Caco-2 (cell line): ENCODE data around the gene SMLR1. TPM values are rescaled to one million over a fixed set of nuclear protein-coding genes. Genes with fewer than 3 reads are reported as not detected.

ENCODE experiments used
- BruUV-seq: library from RNA; stranded (reverse); fragments of 400-500 nt; replicated peaks from 2 replicates; lab custom pipeline; 2021; lab: Mats Ljungman, UMichigan
- CTCF ChIA-PET: fragments of 300-600 bp; sonication (Branson Sonifier 250); formaldehyde crosslinking; loops from one replicate; lab custom pipeline; 2022; ENCODE audit warnings: antibody characterized with exemption; lab: Charles Lee
- POLR2A ChIA-PET: fragments of 300-600 bp; sonication (Branson Sonifier 250); formaldehyde crosslinking; loops from one replicate; lab custom pipeline; 2022; ENCODE audit warnings: antibody characterized with exemption; lab: Charles Lee
- DNase-seq, 2 experiments: peaks; one replicate each; pipeline versions ENCODE4 v3.0.0 to v3.0.0-alpha.2; 2020 to 2022
- H3K27me3 ChIP-seq: replicated peaks from 2 replicates; pipeline ENCODE4 v1.6.0; 2011; ENCODE audit warnings: low read length; ENCODE audit not compliant: control insufficient read depth, insufficient read depth
- H3K36me3 ChIP-seq: 2 replicates; pipeline ENCODE4 v1.5.1; 2011; ENCODE audit warnings: low read length; ENCODE audit not compliant: control insufficient read depth, insufficient read depth
- H3K4me1 ChIP-seq: fragments of 250-450 bp; sonication (Bioruptor Pico); 2 replicates; pipeline ENCODE4 v1.5.1; 2020; ENCODE audit warnings: mild to moderate bottlenecking
- H3K4me3 ChIP-seq: 2 replicates; pipeline ENCODE4 v1.5.1; 2011; ENCODE audit warnings: low read depth, mild to moderate bottlenecking, control low read depth, low read length
- H3K9me3 ChIP-seq: fragments of 250-450 bp; sonication (Bioruptor Pico); 2 replicates; pipeline ENCODE4 v1.5.1; 2020; ENCODE audit warnings: mild to moderate bottlenecking, moderate library complexity
- H3K27ac Mint-ChIP-seq: one replicate; pipeline ENCODE4 v1.8.0; 2022; ENCODE audit warnings: mixed read lengths; ENCODE audit not compliant: unreplicated experiment
- H3K27me3 Mint-ChIP-seq: one replicate; pipeline ENCODE4 v1.8.0; 2022; ENCODE audit warnings: mixed read lengths; ENCODE audit not compliant: insufficient read depth, unreplicated experiment
- H3K36me3 Mint-ChIP-seq: one replicate; pipeline ENCODE4 v1.8.0; 2022; ENCODE audit warnings: mild to moderate bottlenecking, mixed read lengths; ENCODE audit not compliant: insufficient read depth, unreplicated experiment
- H3K4me1 Mint-ChIP-seq: one replicate; pipeline ENCODE4 v1.8.0; 2022; ENCODE audit warnings: low read depth, mixed read lengths; ENCODE audit not compliant: unreplicated experiment
- H3K4me3 Mint-ChIP-seq: one replicate; pipeline ENCODE4 v1.8.0; 2022; ENCODE audit warnings: mild to moderate bottlenecking, moderate library complexity, mixed read lengths; ENCODE audit not compliant: unreplicated experiment
- H3K9me3 Mint-ChIP-seq: one replicate; pipeline ENCODE4 v1.8.0; 2022; ENCODE audit warnings: mixed read lengths; ENCODE audit not compliant: unreplicated experiment
- CTCF ChIP-seq, 2 experiments: fragments of 200-600 bp in 1 of 2; IDR thresholded peaks; 1 replicate in 1 of 2; 2 replicates in 1 of 2; pipeline versions ENCODE4 v1.5.1 to v1.8.0; 2011 to 2022; ENCODE audit warnings: antibody characterized with exemption in 1 of 2, control low read depth in 1 of 2, inconsistent platforms in 1 of 2, low read depth in 1 of 2, low read length in 1 of 2, mild to moderate bottlenecking in 1 of 2, moderate library complexity in 1 of 2; ENCODE audit not compliant: insufficient read depth in 1 of 2, severe bottlenecking in 1 of 2, unreplicated experiment in 1 of 2
- intact Hi-C: fragments of 100-400 bp; cut with micrococcal nuclease; formaldehyde crosslinking; loops from one replicate; pipeline ENCODE4 v1.10.0; 2022; ENCODE audit not compliant: unreplicated experiment
- total RNA-seq: library from RNA; stranded (reverse); gene quantifications from 2 replicates; pipeline ENCODE4 v1.2.3, GENCODE V29; 2022

SMLR1 gene
- total RNA-seq, 1 experiment from 2014 or later: 6.9 TPM

GRCh38 chr6:130831607-130832006 lies 4.4 kb downstream of the SMLR1 start:
- Histone ChIP-seq H3K36me3 (peaks cover 4% of the 10 kb centered on the region), H3K27me3 (no peaks in the 10 kb centered on the region), H3K4me1 (peaks cover 24% of the 10 kb centered on the region), H3K4me3 (no peak overlapping the region), H3K9me3 (no peaks in the 10 kb centered on the region)
- Mint-ChIP-seq H3K4me3 (no peak overlapping the region), H3K36me3 (peaks cover 18% of the 10 kb centered on the region), H3K9me3 (no peaks in the 10 kb centered on the region), H3K4me1 (peaks cover 12% of the 10 kb centered on the region), H3K27ac (no peak overlapping the region), H3K27me3 (no peaks in the 10 kb centered on the region)
- BruUV-seq: no TSS peak
- intact Hi-C loops: no loop called here
- ChIA-PET CTCF (no interaction called here), POLR2A (no interaction called here)
- TF ChIP-seq CTCF (IDR thresholded peaks at IDR 0.05; ENCODE audit: insufficient read depth in 1 of 2, low read depth in 1 of 2, low read length in 1 of 2, severe bottlenecking in 1 of 2, unreplicated experiment in 1 of 2): no peak
- no peak for DNase-seq

GRCh38 chr6:130833569-130833968 lies 6.4 kb downstream of the SMLR1 start:
- no peaks in the 10 kb centered on the region for H3K27me3 Mint-ChIP-seq
- H3K4me1 Mint-ChIP-seq: peaks cover 4% of the 10 kb centered on the region
- Histone ChIP-seq H3K4me1 (peaks cover 8% of the 10 kb centered on the region), H3K9me3 (no peaks in the 10 kb centered on the region), H3K27me3 (no peaks in the 10 kb centered on the region), H3K4me3 (no peak overlapping the region), H3K36me3 (peaks cover 4% of the 10 kb centered on the region)
- intact Hi-C loops: no loop called here
- no TSS peak for BruUV-seq
- H3K4me3 Mint-ChIP-seq: no peak overlapping the region
- CTCF ChIA-PET: no interaction called here
- TF ChIP-seq CTCF (IDR thresholded peaks at IDR 0.05; ENCODE audit: insufficient read depth in 1 of 2, low read depth in 1 of 2, low read length in 1 of 2, severe bottlenecking in 1 of 2, unreplicated experiment in 1 of 2): no peak
- POLR2A ChIA-PET: no interaction called here
- H3K27ac Mint-ChIP-seq: no peak overlapping the region
- H3K36me3 Mint-ChIP-seq: peaks cover 18% of the 10 kb centered on the region
- no peaks in the 10 kb centered on the region for H3K9me3 Mint-ChIP-seq
- no peak for DNase-seq

GRCh38 chr6:130834482-130835251 lies 7.5 kb downstream of the SMLR1 start:
- no peaks in the 10 kb centered on the region for H3K4me1 ChIP-seq
- no peak for DNase-seq
- H3K36me3 Mint-ChIP-seq: peaks cover 12% of the 10 kb centered on the region

More at GRCh38 chr6:130834482-130835251, 7.5 kb downstream of the SMLR1 start:
- TF ChIP-seq CTCF (IDR thresholded peaks at IDR 0.05; ENCODE audit: insufficient read depth in 1 of 2, low read depth in 1 of 2, low read length in 1 of 2, severe bottlenecking in 1 of 2, unreplicated experiment in 1 of 2): no peak
- Mint-ChIP-seq H3K4me1 (no peaks in the 10 kb centered on the region), H3K27me3 (no peaks in the 10 kb centered on the region), H3K4me3 (no peak overlapping the region), H3K27ac (no peak overlapping the region), H3K9me3 (no peaks in the 10 kb centered on the region)
- H3K36me3 ChIP-seq: peaks cover 4% of the 10 kb centered on the region
- H3K4me3 ChIP-seq: no peak overlapping the region
- H3K9me3 ChIP-seq: no peaks in the 10 kb centered on the region
- ChIA-PET POLR2A (no interaction called here), CTCF (no interaction called here)
- intact Hi-C loops: no loop called here
- no peaks in the 10 kb centered on the region for H3K27me3 ChIP-seq
- no TSS peak for BruUV-seq
